NCI-H460 (cell line): Measurements from ENCODE around the gene IGSF21. TPM values are rescaled to one million over a fixed set of nuclear protein-coding genes. Genes with fewer than 3 reads are reported as not detected.

ENCODE experiments used
- DNase-seq: peaks from one replicate; pipeline ENCODE4 v3.0.0-alpha.2; 2016; ENCODE audit warnings: low read depth; ENCODE audit errors: extremely low read depth
- total RNA-seq: library from RNA; depleted of rRNA; stranded (reverse); fragments of >200 nt; shearing (Covaris generic); gene quantifications from 2 replicates; pipeline ENCODE4 v1.2.3, GENCODE V29; 2014

The IGSF21 gene
- total RNA-seq, 1 experiment from 2014 or later, result not detected

- no peak for DNase-seq
Measured at GRCh38 chr1:18201997-18202719, 94.6 kb downstream of the IGSF21 start.

DNA sequence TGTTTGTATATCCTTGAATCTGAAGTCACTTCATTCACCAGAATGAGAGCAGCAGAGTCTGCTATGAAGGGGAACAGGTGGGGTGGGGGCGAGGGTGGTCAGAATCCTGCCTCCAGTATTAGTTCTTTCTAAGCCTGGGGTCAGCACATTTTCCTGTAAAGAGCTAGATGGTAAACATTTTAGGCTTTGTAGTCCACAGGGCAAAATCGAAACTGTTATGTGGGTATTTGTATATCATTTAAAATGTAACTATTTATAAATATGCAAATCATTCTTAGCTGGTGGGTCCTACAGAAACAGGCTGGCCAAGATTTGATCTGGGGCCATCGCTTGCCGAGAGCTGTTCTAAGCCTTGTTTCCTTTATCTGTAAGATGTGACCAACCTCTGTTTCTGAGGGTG lies 96.0 kb downstream of the IGSF21 start:
- DNase-seq, result no peak

- DNase-seq, result no peak
Measured at GRCh38 chr1:18204575-18204974, 97.0 kb downstream of the IGSF21 start.

- no peak for DNase-seq
Measured at GRCh38 chr1:18205319-18205718, 97.7 kb downstream of the IGSF21 start.

- DNase-seq, result no peak
Measured at GRCh38 chr1:18211764-18212163, 104.2 kb downstream of the IGSF21 start.

GRCh38 chr1:18217398-18218043 lies 109.9 kb downstream of the IGSF21 start:
- no peak for DNase-seq

GRCh38 chr1:18229625-18230024 lies 122.0 kb downstream of the IGSF21 start:
- no peak for DNase-seq

- DNase-seq, result no peak
Measured at GRCh38 chr1:18230321-18230720, 122.7 kb downstream of the IGSF21 start.

DNA sequence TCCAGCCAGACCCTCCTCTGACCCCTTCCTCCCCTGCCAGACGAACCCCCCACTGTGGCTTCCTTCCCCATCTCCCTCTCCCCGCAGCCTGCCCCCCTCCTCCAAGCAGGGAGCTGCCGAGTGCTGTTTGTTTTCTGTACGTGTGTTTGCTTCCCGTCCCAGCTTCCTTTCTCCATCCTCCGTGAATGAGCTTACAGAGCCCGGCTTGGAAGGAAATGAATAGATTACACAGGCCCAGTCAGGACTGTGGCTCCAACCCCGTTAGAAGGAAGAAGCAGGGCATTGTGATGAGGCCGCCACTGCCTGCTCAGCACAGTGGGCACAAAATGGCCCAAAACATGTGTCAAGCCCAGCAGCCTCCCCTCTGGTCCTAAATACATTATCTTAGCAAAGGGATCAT lies 123.2 kb downstream of the IGSF21 start:
- DNase-seq, result no peak

GRCh38 chr1:18232052-18232451 lies 124.5 kb downstream of the IGSF21 start:
- no peak for DNase-seq

- DNase-seq, result no peak
Measured at GRCh38 chr1:18233176-18233864, 125.7 kb downstream of the IGSF21 start.

GRCh38 chr1:18234790-18235242 lies 127.2 kb downstream of the IGSF21 start:
- peak; percentile 42 for DNase-seq

DNA sequence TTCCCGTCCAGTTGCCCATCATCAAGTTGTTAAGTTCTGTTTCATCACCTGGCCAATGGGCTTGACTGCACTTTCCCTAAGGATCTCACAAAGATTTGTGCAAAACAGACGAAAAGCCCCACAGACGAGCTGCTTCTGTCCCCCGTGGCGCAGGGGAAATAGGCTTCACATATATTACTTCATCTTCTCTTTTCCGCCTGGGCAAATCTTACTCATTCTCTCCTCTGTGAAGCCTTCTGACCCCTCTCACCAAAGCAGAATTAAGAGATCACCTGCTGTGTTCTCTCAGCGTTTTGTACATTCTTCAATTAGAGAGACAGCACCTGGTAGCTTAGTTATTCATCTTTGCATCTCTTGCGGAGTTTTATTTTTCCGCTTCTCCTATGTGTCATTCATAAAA lies 129.8 kb downstream of the IGSF21 start:
- no peak for DNase-seq

DNA sequence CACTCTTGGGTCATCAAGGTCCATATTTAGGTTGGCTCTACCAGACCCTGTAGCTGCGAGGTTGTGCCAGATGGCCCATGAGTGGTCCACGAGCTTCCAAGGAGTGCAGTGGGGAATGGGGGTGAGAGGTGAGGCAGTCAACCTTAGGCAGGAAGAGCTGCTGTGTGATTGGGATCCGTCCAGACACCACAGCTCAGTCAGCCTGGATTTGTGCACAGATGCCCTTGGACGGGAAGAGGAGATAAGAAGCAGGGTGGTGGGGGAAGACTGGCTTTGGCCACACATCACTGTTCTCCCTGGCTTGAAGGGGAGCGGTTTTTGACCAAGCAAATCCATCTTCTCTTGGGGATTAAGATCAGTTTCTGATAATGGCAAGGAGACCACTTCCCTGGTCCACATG lies 130.6 kb downstream of the IGSF21 start:
- DNase-seq, result no peak

- DNase-seq, result no peak
Measured at GRCh38 chr1:18239671-18240070, 132.1 kb downstream of the IGSF21 start.

DNA sequence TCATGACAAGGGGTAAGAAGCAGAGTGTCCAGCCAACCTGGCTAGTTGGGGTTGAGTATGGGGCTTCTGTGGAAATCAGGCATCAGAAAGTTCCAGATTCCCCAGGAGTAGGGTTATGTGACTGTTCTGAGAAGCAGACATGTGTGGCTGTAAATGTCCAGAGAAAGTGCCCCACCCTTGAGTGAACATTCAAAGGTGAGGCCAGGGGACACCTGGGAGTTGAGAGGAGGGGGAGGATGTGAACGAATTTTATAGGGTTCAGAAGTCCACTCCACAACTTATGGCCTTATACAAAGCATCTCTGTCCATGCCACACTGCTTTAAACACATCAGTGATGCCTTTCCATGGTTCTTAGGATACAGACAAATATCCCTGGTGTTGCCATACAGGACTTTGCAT lies 133.3 kb downstream of the IGSF21 start:
- DNase-seq, result no peak

GRCh38 chr1:18241891-18242290 lies 134.3 kb downstream of the IGSF21 start:
- DNase-seq, result no peak

- no peak for DNase-seq
Measured at GRCh38 chr1:18243503-18244175, 136.0 kb downstream of the IGSF21 start.

GRCh38 chr1:18244762-18245161 lies 137.2 kb downstream of the IGSF21 start:
- DNase-seq, result no peak

GRCh38 chr1:18245647-18246046 lies 138.0 kb downstream of the IGSF21 start:
- no peak for DNase-seq

DNA sequence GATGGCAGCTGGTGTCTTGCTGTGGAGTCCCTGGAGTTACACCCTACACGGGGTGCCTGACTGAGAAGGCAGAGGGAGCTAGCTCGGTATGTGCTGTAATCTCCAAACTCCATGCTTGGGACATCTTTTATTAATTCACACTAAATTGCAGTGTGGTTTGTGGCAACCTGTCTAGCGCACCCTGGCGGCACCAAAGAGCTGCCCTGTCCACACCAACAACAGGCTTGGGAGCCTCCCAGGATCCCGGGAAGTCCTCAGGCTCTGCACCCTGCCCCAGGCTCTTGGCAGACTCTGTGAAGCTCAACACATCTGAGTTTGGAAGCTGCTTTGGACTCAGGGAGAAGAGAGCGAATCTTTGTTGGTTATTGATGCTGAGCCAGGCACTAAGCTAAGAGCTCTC lies 138.9 kb downstream of the IGSF21 start:
- DNase-seq, result no peak
